Measurements from ENCODE around the gene ZFR2. TPM values are rescaled to one million over a fixed set of nuclear protein-coding genes. Genes with fewer than 3 reads are reported as not detected.

ZFR2 gene
- total RNA-seq, 4 donors from 2014 or later: not detected

GRCh38 chr19:3840804-3841203, 28.0 kb downstream of the ZFR2 start:
- no peaks in the 10 kb centered on the region for H3K9me3 ChIP-seq
- no peaks in the 10 kb centered on the region for H3K36me3 ChIP-seq
- H3K4me3 ChIP-seq: no peak overlapping the region
- H3K4me1 ChIP-seq: no peaks in the 10 kb centered on the region
- intact Hi-C loops (cut with DNase I; ENCODE audit: low total_unique reads): no loop called here
- TF ChIP-seq POLR2A (IDR thresholded peaks at IDR 0.05) (no peak), CTCF (IDR thresholded peaks at IDR 0.05) (no peak)
- no peaks in the 10 kb centered on the region for H3K27me3 ChIP-seq
- no peak for DNase-seq
- H3K27ac ChIP-seq: no peak overlapping the region

- Histone ChIP-seq H3K27me3 (no peaks in the 10 kb centered on the region), H3K4me1 (no peaks in the 10 kb centered on the region), H3K36me3 (no peaks in the 10 kb centered on the region), H3K27ac (no peak overlapping the region), H3K4me3 (no peak overlapping the region), H3K9me3 (no peaks in the 10 kb centered on the region)
- TF ChIP-seq POLR2A (IDR thresholded peaks at IDR 0.05): no peak
- TF ChIP-seq CTCF (IDR thresholded peaks at IDR 0.05): no peak
- intact Hi-C loops (cut with DNase I; ENCODE audit: low total_unique reads): no loop called here
- DNase-seq: no peak
These were observed 28.9 kb downstream of the ZFR2 start for GRCh38 chr19:3839941-3840340.

- TF ChIP-seq CTCF (IDR thresholded peaks at IDR 0.05) (no peak), POLR2A (IDR thresholded peaks at IDR 0.05) (no peak)
- intact Hi-C loops (cut with DNase I; ENCODE audit: low total_unique reads): no loop called here
- DNase-seq: no peak
- Histone ChIP-seq H3K36me3 (no peaks in the 10 kb centered on the region), H3K27me3 (no peaks in the 10 kb centered on the region), H3K27ac (no peak overlapping the region), H3K9me3 (no peaks in the 10 kb centered on the region), H3K4me3 (no peak overlapping the region), H3K4me1 (no peaks in the 10 kb centered on the region)
These were observed 30.2 kb downstream of the ZFR2 start for GRCh38 chr19:3838661-3839060.

GRCh38 chr19:3837922-3838321, 30.9 kb downstream of the ZFR2 start:
- Histone ChIP-seq H3K27me3 (no peaks in the 10 kb centered on the region), H3K4me1 (no peaks in the 10 kb centered on the region), H3K36me3 (no peaks in the 10 kb centered on the region), H3K4me3 (no peak overlapping the region), H3K27ac (no peak overlapping the region), H3K9me3 (no peaks in the 10 kb centered on the region)
- no peak for DNase-seq
- no peak for TF ChIP-seq CTCF (IDR thresholded peaks at IDR 0.05)
- TF ChIP-seq POLR2A (IDR thresholded peaks at IDR 0.05): no peak
- intact Hi-C loops (cut with DNase I; ENCODE audit: low total_unique reads): no loop called here

GRCh38 chr19:3837332-3837731, 31.5 kb downstream of the ZFR2 start:
- TF ChIP-seq CTCF (IDR thresholded peaks at IDR 0.05) (no peak), POLR2A (IDR thresholded peaks at IDR 0.05) (no peak)
- Histone ChIP-seq H3K36me3 (no peaks in the 10 kb centered on the region), H3K4me1 (no peaks in the 10 kb centered on the region), H3K4me3 (no peak overlapping the region), H3K9me3 (no peaks in the 10 kb centered on the region), H3K27me3 (no peaks in the 10 kb centered on the region), H3K27ac (no peak overlapping the region)
- intact Hi-C loops (cut with DNase I; ENCODE audit: low total_unique reads): no loop called here
- no peak for DNase-seq
